ENCODE results near the gene IER2. TPM values are rescaled to one million over a fixed set of nuclear protein-coding genes. Genes with fewer than 3 reads are reported as not detected.

IER2 gene
- total and polyA plus RNA-seq, 9 of the 15 experiments (the other 6 are each of a cell fraction or from before 2014, with no cell fraction given) = 4.5 to 205 (median 23.7) TPM

GRCh38 chr19:13102666-13103580 lies 47.3 kb upstream of the IER2 start, which contains the start of gene LYL1 (continued):
- TF ChIP-seq ZBTB5 (IDR thresholded peaks at IDR 0.05) (no peak), BRF1 (IDR thresholded peaks at IDR 0.05; ENCODE audit: borderline replicate concordance, extremely low read depth, insufficient read length) (no peak), KLF6 (CRISPR knock-in tag; IDR thresholded peaks at IDR 0.05; ENCODE audit: borderline replicate concordance) (peak; percentile 70; the same call in 1 of the 2 replicates), RB1 (IDR thresholded peaks at IDR 0.05; ENCODE audit: low read depth) (peak; percentile 97), CC2D1A (IDR thresholded peaks at IDR 0.05) (peak; percentile 93; the same call in 1 of the 2 replicates), ZBTB17 (CRISPR knock-in tag; IDR thresholded peaks at IDR 0.05) (peak; percentile 84), SMARCA4 (IDR thresholded peaks at IDR 0.05) (peak; percentile 94), ZNF75A (CRISPR knock-in tag; IDR thresholded peaks at IDR 0.05) (no peak), RBM14 (IDR thresholded peaks at IDR 0.05; ENCODE audit: borderline replicate concordance, insufficient read depth, low read depth, low read length) (0 out of 2 replicates have a peak, but pooled peaks have one; percentile 58), SPI1 (IDR thresholded peaks at IDR 0.05; ENCODE audit: borderline replicate concordance, low read depth, low read length) (peak; percentile 99), ZNF197 (CRISPR knock-in tag; IDR thresholded peaks at IDR 0.05; ENCODE audit: low read depth) (peak; percentile 89), RBM34 (IDR thresholded peaks at IDR 0.05; ENCODE audit: borderline replicate concordance, insufficient read depth, low read length) (no peak), CREBBP (IDR thresholded peaks at IDR 0.05; ENCODE audit: low read depth, low read length) (no peak), MTA2 (IDR thresholded peaks at IDR 0.05; ENCODE audit: low read depth) (peak; percentile 98), CBX2 (IDR thresholded peaks at IDR 0.05; ENCODE audit: insufficient read depth, low read length, poor library complexity, severe bottlenecking) (no peak), ZNF583 (CRISPR knock-in tag; IDR thresholded peaks at IDR 0.05) (no peak; the same call in none of the 2 replicates), ZNF551 (CRISPR knock-in tag; IDR thresholded peaks at IDR 0.05) (no peak), ZNF592 (IDR thresholded peaks at IDR 0.05) (peak; percentile 96), BMI1 (IDR thresholded peaks at IDR 0.05; ENCODE audit: low read length) (no peak), FOXK2 (conservative IDR thresholded peaks at IDR 0.05 in 1 of 2, IDR thresholded peaks at IDR 0.05 in 1 of 2; ENCODE audit: low read depth in 2 of 2) (peak in 1 of 2 experiments; percentile 62; a peak in 2 of 4 replicates), MYNN (IDR thresholded peaks at IDR 0.05) (peak; percentile 81; the same call in 1 of the 2 replicates), MYNN (CRISPR knock-in tag; IDR thresholded peaks at IDR 0.05) (no peak), ZNF444 (CRISPR knock-in tag; IDR thresholded peaks at IDR 0.05) (peak; percentile 26; the same call in 1 of the 2 replicates), KAT7 (CRISPR knock-in tag; IDR thresholded peaks at IDR 0.05; ENCODE audit: borderline replicate concordance) (no peak; the same call in 1 of the 2 replicates)
